Subcutaneous adipose tissue (tissue), 4 donors: ENCODE data around the gene LNX2. TPM values are rescaled to one million over a fixed set of nuclear protein-coding genes. Genes with fewer than 3 reads are reported as not detected.

Experiments
- CTCF ChIP-seq: fragments of 450-650 bp; IDR thresholded peaks from one replicate; pipeline ENCODE4 v1.5.1; 2016; ENCODE audit warnings: low read depth, mild to moderate bottlenecking, control low read depth, antibody characterized with exemption, moderate library complexity
- total RNA-seq, 4 donors: library from RNA; depleted of rRNA; stranded (reverse); fragments of >200 nt; gene quantifications; one replicate each; pipeline ENCODE4 v1.1.0, GENCODE V29; 2016

Gene LNX2
- total RNA-seq, 4 donors from 2014 or later, result 4.7 to 10.7 (median 7.3) TPM

DNA sequence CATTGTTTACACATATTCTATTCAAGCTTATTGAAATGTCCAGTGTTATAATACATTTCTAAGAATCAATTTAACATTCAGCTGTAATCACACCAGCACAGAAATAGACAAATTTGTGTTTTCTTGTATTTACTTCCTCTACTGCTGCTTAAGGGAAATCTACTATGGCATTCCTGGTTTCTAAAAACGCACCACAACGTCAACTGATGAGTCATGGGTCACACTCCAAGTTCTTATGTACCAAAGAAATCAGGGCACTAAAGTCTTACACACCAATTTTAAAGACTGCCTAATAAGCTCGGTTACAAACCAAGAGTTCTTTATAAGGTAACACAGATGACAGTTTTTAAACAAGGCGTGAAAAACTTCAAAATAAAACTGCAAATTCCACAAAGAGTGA, 13.2 kb downstream of the LNX2 start:
- no peak for TF ChIP-seq CTCF

DNA sequence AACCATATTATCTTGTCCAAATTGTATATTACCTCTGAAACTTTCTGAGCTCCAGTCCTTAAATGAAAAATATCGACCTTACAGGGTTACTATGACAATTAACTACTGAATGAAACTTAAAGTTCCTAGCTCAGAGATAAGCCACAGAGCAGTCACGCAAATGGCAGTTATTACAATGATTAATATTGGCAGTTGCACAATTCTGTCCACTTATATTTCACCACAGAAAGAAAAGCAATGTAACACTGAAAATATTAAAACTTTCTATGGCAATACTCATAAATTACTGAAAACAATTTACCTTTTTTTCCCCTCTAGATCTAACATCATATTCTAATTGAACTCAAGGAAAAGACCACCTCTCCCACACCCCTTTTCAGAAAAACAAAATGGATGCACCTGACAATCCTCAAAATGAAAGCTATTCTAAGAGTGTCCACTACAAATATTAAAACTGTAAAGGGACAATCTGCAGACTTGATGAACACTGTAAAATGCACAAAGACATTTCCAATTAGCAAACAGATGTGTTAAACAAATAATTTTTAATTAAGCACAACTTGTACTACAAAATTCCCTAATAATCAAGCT, 14.6 kb downstream of the LNX2 start:
- no peak for TF ChIP-seq CTCF

- no peak for TF ChIP-seq CTCF
These were observed 15.2 kb downstream of the LNX2 start for GRCh38 chr13:27605099-27605498.

GRCh38 chr13:27601803-27602202, 18.5 kb downstream of the LNX2 start:
- no peak for TF ChIP-seq CTCF

- no peak for TF ChIP-seq CTCF
These were observed 19.1 kb downstream of the LNX2 start for GRCh38 chr13:27601208-27601607.

DNA sequence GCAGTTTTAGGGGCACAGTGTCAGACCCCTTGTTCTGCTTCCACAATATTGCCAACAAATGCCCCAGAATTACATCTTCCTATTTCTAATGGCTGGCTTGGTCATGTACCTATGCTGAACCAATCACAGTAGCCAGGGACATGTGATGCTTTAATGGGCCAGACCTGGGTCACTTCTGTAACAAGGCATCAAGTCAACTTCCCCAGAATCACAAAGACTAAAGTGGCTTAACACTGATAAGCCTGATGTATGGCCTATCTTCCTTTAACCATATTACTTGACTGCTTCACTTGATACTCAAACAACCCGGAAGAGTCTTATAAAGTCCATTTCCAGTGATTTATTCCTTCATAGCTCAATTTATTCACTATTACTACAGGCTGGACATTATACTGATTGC, 19.6 kb downstream of the LNX2 start:
- TF ChIP-seq CTCF, result no peak

DNA sequence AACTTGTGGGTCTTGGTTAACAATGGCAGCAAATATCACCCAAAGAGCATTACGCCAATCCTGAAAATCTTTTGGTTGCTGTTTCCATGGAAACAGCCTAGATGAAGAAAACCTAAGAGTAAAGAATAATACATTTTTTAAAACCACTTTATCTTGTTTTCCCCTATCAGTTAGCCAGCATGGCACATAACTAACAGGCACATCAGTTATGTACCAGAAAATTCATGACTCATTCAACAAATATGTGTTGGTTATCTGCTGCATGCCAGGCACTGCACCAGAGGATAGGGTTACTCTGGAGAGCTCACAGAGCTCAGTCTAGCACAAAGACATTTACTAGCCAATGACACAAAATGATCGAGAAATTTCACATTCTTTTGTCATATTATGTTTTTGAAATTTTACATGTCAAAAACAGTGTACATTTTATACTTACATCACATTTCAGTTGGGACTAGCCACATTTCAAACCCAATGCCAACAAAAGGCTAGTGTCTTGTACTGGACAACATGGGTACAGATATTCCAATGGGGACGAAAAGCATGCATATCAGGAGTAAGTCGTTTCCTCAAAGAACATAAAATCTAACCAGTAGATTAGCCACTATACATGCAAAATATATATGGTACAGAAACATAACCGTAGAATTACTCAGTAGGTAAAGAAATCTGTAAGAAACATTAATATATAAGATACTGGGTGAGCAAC, 20.3 kb downstream of the LNX2 start:
- TF ChIP-seq CTCF, result no peak
